ENCODE data around the gene NIPAL4. TPM values are rescaled to one million over a fixed set of nuclear protein-coding genes. Genes with fewer than 3 reads are reported as not detected.

NIPAL4 gene
- total RNA-seq, 1 experiment from 2014 or later: not detected

DNA sequence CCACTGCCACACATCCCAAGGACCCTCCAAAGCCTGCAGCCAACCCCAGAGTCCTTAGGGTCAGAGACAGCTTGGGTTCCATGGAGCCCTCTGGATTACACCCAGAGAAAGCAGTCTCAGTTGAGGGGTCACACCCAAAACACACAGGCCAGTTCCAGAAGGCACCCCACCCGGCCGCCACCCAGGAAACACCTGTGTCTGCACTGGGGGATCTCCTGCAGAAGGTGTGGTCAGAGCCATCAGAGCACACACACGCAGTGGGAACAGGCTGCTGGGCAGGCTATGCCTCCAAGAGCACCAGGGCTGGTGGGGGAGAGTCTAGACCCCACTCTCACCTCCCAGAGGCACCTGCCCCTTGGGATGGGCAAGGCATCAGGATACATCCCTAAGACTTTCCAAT is 27.3 kb downstream of the NIPAL4 start:
- Histone ChIP-seq H2BK15ac (ENCODE audit: low read depth, low read length) (no peak overlapping the region), H3K14ac (ENCODE audit: insufficient read depth, low read length) (no peak overlapping the region), H4K8ac (replicated peaks; ENCODE audit: insufficient read length, low read depth, low read length) (no peak overlapping the region), H2BK120ac (ENCODE audit: low read depth, low read length, poor library complexity, severe bottlenecking) (no peak overlapping the region), H3K23me2 (ENCODE audit: insufficient read length, low read depth, low read length, poor library complexity, severe bottlenecking) (no peaks in the 10 kb centered on the region), H2AK5ac (ENCODE audit: insufficient read length, low read length) (no peak overlapping the region), H3K9me3 (ENCODE audit: control insufficient read depth, low read depth, low read length) (no peaks in the 10 kb centered on the region), H2AFZ (ENCODE audit: low read length) (no peak overlapping the region), H3K4me2 (ENCODE audit: insufficient read depth, insufficient read length, low read length) (no peak overlapping the region), H3K4me1 (ENCODE audit: insufficient read depth, low read length) (no peaks in the 10 kb centered on the region), H3K9ac (ENCODE audit: extremely low read depth, insufficient read length, low read length) (no peak overlapping the region), H3K56ac (ENCODE audit: insufficient read length, low read depth, low read length) (no peak overlapping the region), H4K5ac (ENCODE audit: insufficient read length, low read depth, low read length) (no peak overlapping the region), H3T11ph (ENCODE audit: low read length) (no peak overlapping the region), H2BK5ac (ENCODE audit: insufficient read length, low read length) (no peak overlapping the region), H3K27me3 (ENCODE audit: insufficient read depth, low read length) (no peaks in the 10 kb centered on the region), H4K20me1 (ENCODE audit: control insufficient read depth, insufficient read depth, insufficient read length) (no peaks in the 10 kb centered on the region), H2BK20ac (ENCODE audit: low read depth, low read length, poor library complexity, severe bottlenecking) (no peak overlapping the region), H4K91ac (ENCODE audit: insufficient read length, low read depth, low read length) (no peak overlapping the region), H3K79me2 (ENCODE audit: insufficient read depth, low read length) (no peaks in the 10 kb centered on the region), H2BK12ac (ENCODE audit: insufficient read length, low read depth, low read length) (no peak overlapping the region), H3K27ac (ENCODE audit: insufficient read length, low read depth, low read length) (no peak overlapping the region), H3K23ac (ENCODE audit: insufficient read length, low read depth, low read length) (no peak overlapping the region), H3K4ac (ENCODE audit: low read depth, low read length) (no peak overlapping the region), H3K18ac (ENCODE audit: insufficient read length, low read depth, low read length) (no peak overlapping the region), H3K79me1 (ENCODE audit: insufficient read depth, low read depth, low read length, poor library complexity, severe bottlenecking) (no peaks in the 10 kb centered on the region)
- no peak overlapping the region for H3K27ac Mint-ChIP-seq
- no peaks in the 10 kb centered on the region for H3K27me3 Mint-ChIP-seq (ENCODE audit: low read depth)
- H3K9me3 Mint-ChIP-seq: no peaks in the 10 kb centered on the region
- TF ChIP-seq, protein P1, sequence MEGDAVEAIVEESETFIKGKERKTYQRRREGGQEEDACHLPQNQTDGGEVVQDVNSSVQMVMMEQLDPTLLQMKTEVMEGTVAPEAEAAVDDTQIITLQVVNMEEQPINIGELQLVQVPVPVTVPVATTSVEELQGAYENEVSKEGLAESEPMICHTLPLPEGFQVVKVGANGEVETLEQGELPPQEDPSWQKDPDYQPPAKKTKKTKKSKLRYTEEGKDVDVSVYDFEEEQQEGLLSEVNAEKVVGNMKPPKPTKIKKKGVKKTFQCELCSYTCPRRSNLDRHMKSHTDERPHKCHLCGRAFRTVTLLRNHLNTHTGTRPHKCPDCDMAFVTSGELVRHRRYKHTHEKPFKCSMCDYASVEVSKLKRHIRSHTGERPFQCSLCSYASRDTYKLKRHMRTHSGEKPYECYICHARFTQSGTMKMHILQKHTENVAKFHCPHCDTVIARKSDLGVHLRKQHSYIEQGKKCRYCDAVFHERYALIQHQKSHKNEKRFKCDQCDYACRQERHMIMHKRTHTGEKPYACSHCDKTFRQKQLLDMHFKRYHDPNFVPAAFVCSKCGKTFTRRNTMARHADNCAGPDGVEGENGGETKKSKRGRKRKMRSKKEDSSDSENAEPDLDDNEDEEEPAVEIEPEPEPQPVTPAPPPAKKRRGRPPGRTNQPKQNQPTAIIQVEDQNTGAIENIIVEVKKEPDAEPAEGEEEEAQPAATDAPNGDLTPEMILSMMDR (conservative IDR thresholded peaks at IDR 0.05): no peak
- DNase-seq: no peak
- H3K4me3 Mint-ChIP-seq: no peak overlapping the region
- WGBS (ENCODE audit: extremely low coverage, insufficient read length, low lambda C conversion rate): no CpG with 5 or more reads among the region's 3 CpGs
- peaks cover 3 to 27% (median 14%) of the 10 kb centered on the region in 3 experiments; a peak in 5 of 7 replicates for H3K36me3 Mint-ChIP-seq (ENCODE audit: insufficient read depth in 1 of 3, low read depth in 3 of 3)
- no peaks in the 10 kb centered on the region for H3K4me1 Mint-ChIP-seq
